Activated effector memory CD4-positive, alpha-beta T cell treated with anti-CD3 and anti-CD28 coated beads, Interleukin-2, amount 50 U/mL, for 16 hours (primary cell): ENCODE data around the gene DMRTC2.

ENCODE experiments used
- DNase-seq: peaks from one replicate; pipeline ENCODE4 v3.0.0-alpha.2; 2020

The DMRTC2 gene

GRCh38 chr19:41848666-41849065, 3.8 kb downstream of the DMRTC2 start:
- DNase-seq: peak; percentile 56

GRCh38 chr19:41849067-41849466, 4.2 kb downstream of the DMRTC2 start:
- DNase-seq: peak; percentile 50

GRCh38 chr19:41850381-41850780, 5.5 kb downstream of the DMRTC2 start:
- DNase-seq: no peak

- no peak for DNase-seq
These were observed 6.6 kb downstream of the DMRTC2 start for GRCh38 chr19:41851456-41851855.

GRCh38 chr19:41853344-41853743, 8.5 kb downstream of the DMRTC2 start:
- no peak for DNase-seq

- no peak for DNase-seq
These were observed 8.9 kb downstream of the DMRTC2 start for GRCh38 chr19:41853768-41854167.

GRCh38 chr19:41859213-41859617, 14.4 kb downstream of the DMRTC2 start:
- no peak for DNase-seq

GRCh38 chr19:41859618-41860418, 15.0 kb downstream of the DMRTC2 start, which contains the start of gene RPS19:
Gene RPS19, plus strand, starts transcription at chr19:41860255. Its CDS starts 520 bp downstream, at chr19:41860775.
- DNase-seq: peak; percentile 99

GRCh38 chr19:41860419-41861115, 15.7 kb downstream of the DMRTC2 start:
- no peak for DNase-seq

- no peak for DNase-seq
These were observed 16.4 kb downstream of the DMRTC2 start for GRCh38 chr19:41861116-41861768.

GRCh38 chr19:41861846-41862245, 17.0 kb downstream of the DMRTC2 start:
- no peak for DNase-seq

- DNase-seq: no peak
These were observed 17.7 kb downstream of the DMRTC2 start for GRCh38 chr19:41862445-41862986.

GRCh38 chr19:41863209-41863931, 18.5 kb downstream of the DMRTC2 start:
- no peak for DNase-seq

- no peak for DNase-seq
These were observed 19.5 kb downstream of the DMRTC2 start for GRCh38 chr19:41864374-41864773.

GRCh38 chr19:41866284-41866683, 21.4 kb downstream of the DMRTC2 start:
- DNase-seq: no peak

- no peak for DNase-seq
These were observed 23.5 kb downstream of the DMRTC2 start for GRCh38 chr19:41868120-41868988.

GRCh38 chr19:41868989-41869300, 24.1 kb downstream of the DMRTC2 start:
- no peak for DNase-seq

GRCh38 chr19:41869374-41869955, 24.6 kb downstream of the DMRTC2 start:
- DNase-seq: no peak

GRCh38 chr19:41870401-41870873, 25.6 kb downstream of the DMRTC2 start:
- no peak for DNase-seq

- peak; percentile 84 for DNase-seq
These were observed 26.9 kb downstream of the DMRTC2 start for GRCh38 chr19:41871573-41872383.
